Measurements from ENCODE around the gene GDAP1L1.

DNA sequence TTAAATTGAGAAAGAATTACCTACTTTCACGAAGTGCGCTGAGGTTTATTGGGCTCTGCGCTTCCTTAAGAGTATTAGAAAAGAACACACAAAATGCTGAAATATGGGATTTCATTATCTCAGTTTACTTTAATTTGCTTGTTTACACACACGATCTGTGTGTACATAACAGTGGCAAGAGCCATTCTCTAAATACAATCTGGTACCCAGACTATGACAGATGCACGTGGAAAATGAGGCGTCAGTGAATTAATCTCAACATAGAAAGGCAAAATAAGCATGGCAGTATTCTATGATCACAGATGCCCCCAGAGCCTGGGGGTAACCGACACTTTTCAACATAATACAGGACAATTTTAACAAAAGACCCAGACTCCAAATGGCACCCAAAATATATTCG lies 55.6 kb downstream of the GDAP1L1 start:
- no peak for TF ChIP-seq POLR2A (IDR thresholded peaks at IDR 0.05)
- TF ChIP-seq, protein P1, sequence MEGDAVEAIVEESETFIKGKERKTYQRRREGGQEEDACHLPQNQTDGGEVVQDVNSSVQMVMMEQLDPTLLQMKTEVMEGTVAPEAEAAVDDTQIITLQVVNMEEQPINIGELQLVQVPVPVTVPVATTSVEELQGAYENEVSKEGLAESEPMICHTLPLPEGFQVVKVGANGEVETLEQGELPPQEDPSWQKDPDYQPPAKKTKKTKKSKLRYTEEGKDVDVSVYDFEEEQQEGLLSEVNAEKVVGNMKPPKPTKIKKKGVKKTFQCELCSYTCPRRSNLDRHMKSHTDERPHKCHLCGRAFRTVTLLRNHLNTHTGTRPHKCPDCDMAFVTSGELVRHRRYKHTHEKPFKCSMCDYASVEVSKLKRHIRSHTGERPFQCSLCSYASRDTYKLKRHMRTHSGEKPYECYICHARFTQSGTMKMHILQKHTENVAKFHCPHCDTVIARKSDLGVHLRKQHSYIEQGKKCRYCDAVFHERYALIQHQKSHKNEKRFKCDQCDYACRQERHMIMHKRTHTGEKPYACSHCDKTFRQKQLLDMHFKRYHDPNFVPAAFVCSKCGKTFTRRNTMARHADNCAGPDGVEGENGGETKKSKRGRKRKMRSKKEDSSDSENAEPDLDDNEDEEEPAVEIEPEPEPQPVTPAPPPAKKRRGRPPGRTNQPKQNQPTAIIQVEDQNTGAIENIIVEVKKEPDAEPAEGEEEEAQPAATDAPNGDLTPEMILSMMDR (IDR thresholded peaks at IDR 0.05): no peak

All from lower leg skin (tissue), 3 donors.